Measurements from ENCODE around the gene SOHLH1.

- TF ChIP-seq, protein P1, sequence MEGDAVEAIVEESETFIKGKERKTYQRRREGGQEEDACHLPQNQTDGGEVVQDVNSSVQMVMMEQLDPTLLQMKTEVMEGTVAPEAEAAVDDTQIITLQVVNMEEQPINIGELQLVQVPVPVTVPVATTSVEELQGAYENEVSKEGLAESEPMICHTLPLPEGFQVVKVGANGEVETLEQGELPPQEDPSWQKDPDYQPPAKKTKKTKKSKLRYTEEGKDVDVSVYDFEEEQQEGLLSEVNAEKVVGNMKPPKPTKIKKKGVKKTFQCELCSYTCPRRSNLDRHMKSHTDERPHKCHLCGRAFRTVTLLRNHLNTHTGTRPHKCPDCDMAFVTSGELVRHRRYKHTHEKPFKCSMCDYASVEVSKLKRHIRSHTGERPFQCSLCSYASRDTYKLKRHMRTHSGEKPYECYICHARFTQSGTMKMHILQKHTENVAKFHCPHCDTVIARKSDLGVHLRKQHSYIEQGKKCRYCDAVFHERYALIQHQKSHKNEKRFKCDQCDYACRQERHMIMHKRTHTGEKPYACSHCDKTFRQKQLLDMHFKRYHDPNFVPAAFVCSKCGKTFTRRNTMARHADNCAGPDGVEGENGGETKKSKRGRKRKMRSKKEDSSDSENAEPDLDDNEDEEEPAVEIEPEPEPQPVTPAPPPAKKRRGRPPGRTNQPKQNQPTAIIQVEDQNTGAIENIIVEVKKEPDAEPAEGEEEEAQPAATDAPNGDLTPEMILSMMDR (IDR thresholded peaks at IDR 0.05; ENCODE audit: poor library complexity): no peak
- no peak for TF ChIP-seq EZH2 (IDR thresholded peaks at IDR 0.05; ENCODE audit: borderline replicate concordance)
Measured at GRCh38 chr9:135678236-135679017, 20.9 kb downstream of the SOHLH1 start.

Measured in hepatocyte (in vitro differentiated cells).